MG63 (cell line): ENCODE results near the gene BUD23. TPM values are rescaled to one million over a fixed set of nuclear protein-coding genes. Genes with fewer than 3 reads are reported as not detected.
A peak's percentile ranks its signal among the peaks of the same experiment; 100 is the strongest.
"Not testable (repeated sequence)": the region's sequence is repeated elsewhere in the genome, so short reads cannot be mapped to it uniquely, and the experiment has no call there.

ENCODE experiments used
- DNase-seq: peaks from one replicate; pipeline ENCODE4 v3.0.0-alpha.2; 2020
- H3K27me3 ChIP-seq: fragments of 250-450 bp; sonication (Bioruptor Pico); 2 replicates; pipeline ENCODE4 v1.5.1; 2020; ENCODE audit warnings: mild to moderate bottlenecking, moderate library complexity
- H3K36me3 ChIP-seq: fragments of 250-450 bp; sonication (Bioruptor Pico); 2 replicates; pipeline ENCODE4 v1.5.1; 2020; ENCODE audit warnings: mild to moderate bottlenecking, moderate library complexity
- H3K4me3 ChIP-seq: fragments of 250-450 bp; sonication (Bioruptor Pico); 2 replicates; pipeline ENCODE4 v1.5.1; 2020; ENCODE audit warnings: mild to moderate bottlenecking, moderate library complexity
- H3K9me3 ChIP-seq: fragments of 250-450 bp; sonication (Bioruptor Pico); 2 replicates; pipeline ENCODE4 v1.5.1; 2020; ENCODE audit warnings: mild to moderate bottlenecking, moderate library complexity
- total RNA-seq: library from RNA; depleted of rRNA; stranded (reverse); fragments of >200 nt; shearing (Covaris generic); gene quantifications from 2 replicates; pipeline ENCODE4 v1.2.3, GENCODE V29; 2014; ENCODE audit warnings: low replicate concordance

Gene BUD23
- total RNA-seq, 1 experiment from 2014 or later: 104 TPM

DNA sequence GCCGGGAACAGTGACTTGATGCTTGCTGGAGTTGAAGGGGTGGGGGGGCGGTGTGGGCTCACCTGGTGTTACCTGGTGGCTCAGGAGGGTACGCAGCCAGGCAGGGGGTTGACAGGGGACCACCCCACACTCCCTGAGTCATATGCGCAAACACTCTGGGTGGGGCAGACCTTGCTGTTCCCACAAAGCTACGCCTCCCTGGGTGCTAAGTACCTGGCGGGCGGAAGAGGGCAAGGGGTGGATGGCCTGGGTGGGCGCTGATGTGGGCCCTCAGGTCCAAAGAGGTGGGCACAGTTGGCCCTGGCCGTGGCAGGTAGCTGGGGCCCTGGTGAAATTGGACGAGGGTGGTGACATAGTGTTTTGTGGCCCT, 22.1 kb downstream of the BUD23 start:
- H3K27me3 ChIP-seq: no peaks in the 10 kb centered on the region
- no peaks in the 10 kb centered on the region for H3K9me3 ChIP-seq
- DNase-seq: no peak
- no peaks in the 10 kb centered on the region for H3K36me3 ChIP-seq
- H3K4me3 ChIP-seq: no peak overlapping the region

GRCh38 chr7:73706126-73707044, 23.0 kb downstream of the BUD23 start:
- DNase-seq: no peak
- Histone ChIP-seq H3K27me3 (no peaks in the 10 kb centered on the region), H3K9me3 (no peaks in the 10 kb centered on the region), H3K4me3 (no peak overlapping the region), H3K36me3 (no peaks in the 10 kb centered on the region)

GRCh38 chr7:73707045-73707631, 23.7 kb downstream of the BUD23 start:
- H3K9me3 ChIP-seq: no peaks in the 10 kb centered on the region
- DNase-seq: no peak
- no peaks in the 10 kb centered on the region for H3K27me3 ChIP-seq
- no peak overlapping the region for H3K4me3 ChIP-seq
- no peaks in the 10 kb centered on the region for H3K36me3 ChIP-seq

GRCh38 chr7:73708961-73709549, 25.7 kb downstream of the BUD23 start:
- no peak for DNase-seq
- H3K27me3 ChIP-seq: no peaks in the 10 kb centered on the region
- peaks cover 3% of the 10 kb centered on the region; the same call in 1 of the 2 replicates for H3K36me3 ChIP-seq
- no peaks in the 10 kb centered on the region for H3K9me3 ChIP-seq
- H3K4me3 ChIP-seq: no peak overlapping the region

DNA sequence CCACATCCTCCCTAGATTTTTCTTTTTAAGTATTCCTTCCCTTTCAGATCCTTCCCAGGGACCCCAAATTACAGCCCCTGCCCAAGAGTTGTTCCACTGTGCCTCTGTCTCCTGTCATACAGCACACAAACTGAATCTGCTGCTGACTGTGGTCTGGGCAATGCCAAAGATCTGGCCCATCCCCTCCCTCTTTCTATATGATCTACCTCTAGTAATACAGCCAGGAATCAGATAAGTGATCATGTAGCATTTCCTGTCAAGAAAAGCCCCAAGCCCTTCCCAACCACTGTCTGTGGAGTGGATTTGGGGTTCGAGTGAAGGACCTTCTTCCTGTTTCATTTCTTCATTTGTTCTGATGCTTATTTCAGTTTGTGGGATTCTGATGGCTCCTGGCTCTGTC, 29.4 kb downstream of the BUD23 start:
- Histone ChIP-seq H3K36me3 (peaks cover 3% of the 10 kb centered on the region; the same call in 1 of the 2 replicates), H3K4me3 (no peak overlapping the region), H3K27me3 (no peaks in the 10 kb centered on the region), H3K9me3 (no peaks in the 10 kb centered on the region)
- no peak for DNase-seq

- not testable (repeated sequence) for H3K27me3 ChIP-seq, H3K9me3 ChIP-seq, DNase-seq
Measured at GRCh38 chr7:73713319-73713718, 29.9 kb downstream of the BUD23 start.

DNA sequence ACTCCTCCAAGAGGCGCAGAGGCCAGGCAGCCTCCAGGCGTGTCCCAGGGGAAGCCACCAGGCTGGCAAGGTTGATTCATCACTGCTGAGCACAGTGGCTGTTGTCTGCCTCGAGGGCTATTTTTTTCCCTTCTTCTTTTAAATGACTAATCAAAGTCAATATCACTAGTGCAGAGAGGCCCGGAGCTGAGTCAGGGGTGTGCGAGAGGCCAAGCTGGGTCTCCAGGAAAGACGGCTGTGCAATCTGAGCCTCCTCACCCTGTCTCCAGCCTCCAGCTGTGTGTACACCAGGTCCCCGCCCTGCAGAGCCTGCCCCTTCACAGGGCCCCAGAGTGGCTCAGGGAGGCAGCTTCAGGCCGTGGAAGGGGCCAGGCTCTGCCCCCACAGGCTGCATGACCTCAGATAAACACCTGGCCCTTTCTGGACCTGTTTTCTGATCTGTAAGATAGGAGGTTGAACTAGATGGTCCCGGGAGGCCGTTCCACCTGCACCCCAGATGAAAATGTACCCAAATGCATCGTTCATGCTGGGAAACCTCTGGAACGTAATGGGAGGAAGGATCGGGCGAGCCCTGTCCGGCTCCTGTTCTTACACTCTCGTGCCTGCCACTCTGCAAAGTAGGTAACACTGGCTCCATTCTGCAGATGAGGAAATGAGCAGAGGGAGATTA, 32.4 kb downstream of the BUD23 start:
- peak; percentile 92 for DNase-seq
- Histone ChIP-seq H3K36me3 (peaks cover 3% of the 10 kb centered on the region; the same call in 1 of the 2 replicates), H3K27me3 (no peaks in the 10 kb centered on the region), H3K4me3 (no peak overlapping the region), H3K9me3 (no peaks in the 10 kb centered on the region)

More at GRCh38 chr7:73713319-73713718, 29.9 kb downstream of the BUD23 start:
- H3K36me3 ChIP-seq, H3K4me3 ChIP-seq: not testable (repeated sequence)

GRCh38 chr7:73716318-73716890, 33.0 kb downstream of the BUD23 start:
- H3K9me3 ChIP-seq: no peaks in the 10 kb centered on the region
- H3K27me3 ChIP-seq: no peaks in the 10 kb centered on the region
- H3K4me3 ChIP-seq: no peak overlapping the region
- H3K36me3 ChIP-seq: peaks cover 3% of the 10 kb centered on the region; the same call in 1 of the 2 replicates
- DNase-seq: no peak

- Histone ChIP-seq H3K4me3 (no peak overlapping the region), H3K9me3 (no peaks in the 10 kb centered on the region)
- DNase-seq: no peak
Measured at GRCh38 chr7:73717025-73717807, 33.8 kb downstream of the BUD23 start.

DNA sequence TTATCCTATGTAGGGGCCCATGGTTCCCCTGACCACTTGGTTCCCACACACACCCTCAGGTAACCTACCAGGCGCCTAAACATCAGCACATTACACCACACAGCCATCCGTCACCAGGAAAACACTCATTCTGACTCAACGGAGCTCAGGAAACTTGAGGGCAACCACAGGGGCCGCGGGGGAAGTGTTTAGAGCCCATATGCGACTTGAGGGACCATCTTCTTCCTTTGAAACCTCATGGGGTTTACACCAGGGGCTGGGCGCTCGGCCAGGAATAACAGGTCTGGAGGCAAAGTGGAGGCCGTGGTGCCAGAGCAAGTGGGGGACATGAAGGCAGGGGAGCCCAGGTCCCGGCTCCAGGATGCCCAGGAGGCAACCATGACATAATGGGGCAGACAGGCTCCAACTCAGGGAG, 34.6 kb downstream of the BUD23 start:
- H3K27me3 ChIP-seq: no peaks in the 10 kb centered on the region
- H3K36me3 ChIP-seq: peaks cover 3% of the 10 kb centered on the region; the same call in 1 of the 2 replicates
- no peaks in the 10 kb centered on the region for H3K9me3 ChIP-seq
- H3K4me3 ChIP-seq: peak overlapping the region; percentile 65
- DNase-seq: peak; percentile 69

More at GRCh38 chr7:73717025-73717807, 33.8 kb downstream of the BUD23 start:
- H3K36me3 ChIP-seq: peaks cover 3% of the 10 kb centered on the region; the same call in 1 of the 2 replicates
- H3K27me3 ChIP-seq: no peaks in the 10 kb centered on the region

- no peaks in the 10 kb centered on the region for H3K9me3 ChIP-seq
- no peak for DNase-seq
- no peaks in the 10 kb centered on the region for H3K27me3 ChIP-seq
- H3K36me3 ChIP-seq: peaks cover under 1% of the 10 kb centered on the region; the same call in 1 of the 2 replicates
- peak overlapping the region; percentile 65 for H3K4me3 ChIP-seq
Measured at GRCh38 chr7:73718438-73718881, 35.1 kb downstream of the BUD23 start.

- H3K27me3 ChIP-seq: no peaks in the 10 kb centered on the region
- H3K4me3 ChIP-seq: peak within 1 kb of the TSS; percentile 65
- H3K9me3 ChIP-seq: no peaks in the 10 kb centered on the region
- H3K36me3 ChIP-seq: no peaks in the 10 kb centered on the region
- peak; percentile 67 for DNase-seq
Measured at GRCh38 chr7:73718905-73719805, 35.8 kb downstream of the BUD23 start, which contains the start of gene STX1A. TSS of gene STX1A (minus strand) at chr7:73719669. CDS start at chr7:73719631, 38 bp downstream.

DNA sequence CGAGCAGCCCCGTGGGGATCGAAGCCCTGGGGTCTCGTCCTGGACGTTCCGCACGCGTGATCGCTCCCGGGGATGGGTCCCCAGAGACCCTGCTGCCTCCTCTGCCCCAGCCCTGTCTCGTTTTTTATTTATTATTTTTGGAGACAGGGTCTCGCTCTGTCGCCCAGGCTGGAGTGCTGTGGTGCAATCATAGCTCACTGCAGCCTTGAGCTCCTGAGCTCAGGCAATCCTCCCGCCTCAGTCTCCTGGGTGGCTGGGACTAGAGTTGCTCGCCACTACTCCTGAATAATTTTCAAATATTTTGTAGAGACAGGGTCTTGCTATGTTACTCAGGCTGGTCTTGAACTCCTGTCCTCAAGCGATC, 36.4 kb downstream of the BUD23 start:
- DNase-seq: no peak
- no peaks in the 10 kb centered on the region for H3K9me3 ChIP-seq
- peak overlapping the region; percentile 33 for H3K4me3 ChIP-seq
- H3K27me3 ChIP-seq: no peaks in the 10 kb centered on the region
- no peaks in the 10 kb centered on the region for H3K36me3 ChIP-seq

DNA sequence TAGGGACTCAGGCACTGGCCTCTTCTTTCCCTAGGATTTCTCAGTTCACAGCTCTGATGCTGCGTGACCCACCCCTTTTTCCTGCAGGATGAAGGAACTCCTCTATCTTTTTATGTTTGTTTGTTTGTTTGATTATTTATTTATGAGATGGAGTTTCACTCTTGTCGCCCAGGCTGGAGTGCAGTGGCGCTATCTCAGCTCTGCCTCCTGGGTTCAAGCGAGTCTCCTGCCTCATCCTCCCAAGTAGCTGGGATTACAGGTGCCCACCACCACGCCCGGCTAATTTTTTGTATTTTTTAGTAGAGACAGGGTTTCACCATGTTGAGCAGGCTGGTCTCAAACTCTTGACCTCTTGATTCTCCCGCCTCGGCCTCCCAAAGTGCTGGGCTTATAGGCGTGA, 37.0 kb downstream of the BUD23 start:
- not testable (repeated sequence) for H3K4me3 ChIP-seq, DNase-seq, H3K36me3 ChIP-seq, H3K9me3 ChIP-seq, H3K27me3 ChIP-seq

GRCh38 chr7:73721377-73721817, 38.0 kb downstream of the BUD23 start:
- Histone ChIP-seq H3K27me3 (no peaks in the 10 kb centered on the region), H3K9me3 (no peaks in the 10 kb centered on the region), H3K36me3 (no peaks in the 10 kb centered on the region), H3K4me3 (no peak overlapping the region)
- peak; percentile 84 for DNase-seq
